GM21390 (cell line): ENCODE data around the gene RPS25.
"Not testable (repeated sequence)": the region's sequence is repeated elsewhere in the genome, so short reads cannot be mapped to it uniquely, and the experiment has no call there.

Experiments
- ATAC-seq: cut with Tn5 transposase; IDR thresholded peaks from one replicate; pipeline ENCODE4 v1.9.1; 2021; ENCODE audit not compliant: unreplicated experiment

RPS25 gene

GRCh38 chr11:119039471-119039870 lies 21.3 kb upstream of the RPS25 start:
- ATAC-seq = not testable (repeated sequence)

GRCh38 chr11:119038884-119039283 lies 20.7 kb upstream of the RPS25 start:
- ATAC-seq = no peak

- no peak for ATAC-seq
These were observed 16.7 kb upstream of the RPS25 start for GRCh38 chr11:119034813-119035212.

- not testable (repeated sequence) for ATAC-seq
These were observed 15.3 kb upstream of the RPS25 start for GRCh38 chr11:119033421-119033820.

GRCh38 chr11:119031912-119032280 lies 13.8 kb upstream of the RPS25 start:
- no peak for ATAC-seq

GRCh38 chr11:119030329-119031047 lies 12.3 kb upstream of the RPS25 start, which contains the start of gene SLC37A4:
Gene SLC37A4, minus strand, starts transcription at chr11:119030877.
- peak; percentile 83 for ATAC-seq

GRCh38 chr11:119030029-119030328 lies 11.8 kb upstream of the RPS25 start:
- peak; percentile 15 for ATAC-seq

GRCh38 chr11:119029340-119030028 lies 11.3 kb upstream of the RPS25 start:
- no peak for ATAC-seq

- ATAC-seq = no peak
These were observed 10.9 kb upstream of the RPS25 start for GRCh38 chr11:119029069-119029339.

- no peak for ATAC-seq
These were observed 10.4 kb upstream of the RPS25 start for GRCh38 chr11:119028346-119029068.

- no peak for ATAC-seq
These were observed 9.6 kb upstream of the RPS25 start for GRCh38 chr11:119027561-119028345.

GRCh38 chr11:119026970-119027369 lies 8.8 kb upstream of the RPS25 start:
- no peak for ATAC-seq

GRCh38 chr11:119025978-119026766 lies 8.0 kb upstream of the RPS25 start:
- no peak for ATAC-seq

GRCh38 chr11:119025541-119025940 lies 7.4 kb upstream of the RPS25 start:
- no peak for ATAC-seq

GRCh38 chr11:119025099-119025473 lies 6.9 kb upstream of the RPS25 start:
- ATAC-seq = no peak

GRCh38 chr11:119024430-119025098 lies 6.4 kb upstream of the RPS25 start:
- no peak for ATAC-seq

GRCh38 chr11:119023741-119024140 lies 5.6 kb upstream of the RPS25 start:
- ATAC-seq = no peak

GRCh38 chr11:119021631-119022030 lies 3.5 kb upstream of the RPS25 start:
- no peak for ATAC-seq

- ATAC-seq = no peak
These were observed 1.9 kb upstream of the RPS25 start for GRCh38 chr11:119019996-119020395.

GRCh38 chr11:119017377-119017776 lies 766 bp downstream of the RPS25 start:
- ATAC-seq = not testable (repeated sequence)
